GM11168 (cell line): Measurements from ENCODE around the gene IYD.

Experiments
- in situ Hi-C: fragments of 300-500 bp; cut with MboI; formaldehyde crosslinking; loops from one replicate; pipeline ENCODE4 v1.12.0; 2022; ENCODE audit warnings: low sequenced_read_pairs; ENCODE audit not compliant: unreplicated experiment

IYD gene

DNA sequence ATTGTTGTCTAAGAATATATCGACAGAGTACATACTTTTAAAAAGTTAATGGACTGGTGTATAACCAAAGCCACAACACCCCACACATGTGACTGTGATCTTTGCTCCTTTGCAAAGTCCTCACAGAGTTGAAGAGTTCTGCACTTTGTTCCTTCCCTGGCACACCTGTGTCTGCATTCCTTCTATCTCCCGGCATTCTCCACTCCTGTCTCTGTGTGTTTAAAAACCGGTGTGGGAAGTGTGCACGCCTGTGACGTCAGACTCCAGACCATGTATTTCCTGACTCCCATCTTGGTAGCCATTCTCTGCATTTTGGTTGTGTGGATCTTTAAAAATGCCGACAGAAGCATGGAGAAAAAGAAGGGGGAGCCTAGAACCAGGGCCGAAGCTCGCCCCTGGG lies at the start of gene IYD:
IYD (plus strand) TSS at position 251 of the 400 bp plus-strand sequence; CDS start at position 271, 20 bp downstream.
- in situ Hi-C loops: no loop called here

DNA sequence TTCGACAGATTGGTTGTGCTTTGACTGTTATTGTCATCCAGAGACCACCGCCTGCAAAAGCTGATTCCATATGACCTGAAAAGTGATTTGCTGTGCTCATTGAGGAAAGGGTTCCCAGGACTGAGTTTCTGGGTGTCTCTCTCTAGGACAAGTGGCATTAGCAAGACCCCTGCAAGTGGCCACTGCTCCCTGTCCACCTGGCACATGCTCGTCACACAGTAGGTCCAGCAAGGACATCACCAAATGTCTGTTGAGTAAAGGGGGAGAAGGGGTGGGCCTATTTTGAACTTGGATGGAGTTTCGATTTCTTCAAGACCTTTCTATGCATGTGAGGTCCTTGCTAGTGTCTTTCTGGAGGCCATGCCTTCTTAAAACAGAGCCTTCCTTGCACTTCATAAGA lies 48.9 kb upstream of the IYD start:
- in situ Hi-C loops: no loop called here

- in situ Hi-C loops: no loop called here
Measured at GRCh38 chr6:150320442-150320841, 48.4 kb upstream of the IYD start.

DNA sequence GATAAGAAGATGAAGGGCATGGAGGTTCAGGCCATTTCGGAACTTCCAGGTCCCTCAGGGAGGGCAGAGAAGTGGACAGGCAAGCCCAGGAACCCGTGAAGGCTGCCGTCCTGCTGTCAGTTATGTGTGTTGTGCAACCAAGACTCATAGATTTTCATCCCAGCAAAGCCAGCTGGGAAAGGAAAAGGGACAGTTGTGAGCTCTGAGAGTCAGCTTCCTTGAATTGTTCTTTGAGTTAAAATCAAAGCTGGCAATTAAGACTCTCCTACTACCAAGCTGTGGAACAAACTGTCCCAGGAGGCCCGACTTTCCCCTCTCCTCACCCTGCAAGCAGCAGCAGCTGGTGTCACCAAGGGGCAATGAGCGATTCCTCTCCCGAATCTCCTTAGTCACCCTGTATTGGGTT lies 46.3 kb upstream of the IYD start:
- in situ Hi-C loops: no loop called here

DNA sequence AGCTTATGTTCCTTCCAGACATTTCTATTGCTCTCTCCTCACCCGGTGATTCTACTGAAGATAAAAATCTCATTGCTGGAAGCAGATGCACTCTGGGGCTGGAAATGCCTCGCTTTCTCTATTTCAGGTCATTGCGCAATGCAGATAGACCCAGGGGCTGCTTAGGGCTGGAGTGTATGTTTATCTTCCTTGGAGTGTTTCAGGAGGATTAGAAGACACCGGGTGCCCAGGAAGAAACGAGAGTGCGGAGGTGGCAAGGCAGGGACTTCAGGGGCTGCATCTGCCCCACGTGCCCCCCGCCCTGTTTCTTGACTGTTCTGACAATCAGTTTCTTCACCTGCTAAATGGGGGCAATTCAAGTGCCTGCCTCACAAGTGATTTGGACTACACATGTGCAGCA lies 45.6 kb upstream of the IYD start:
- in situ Hi-C loops: no loop called here

GRCh38 chr6:150324044-150324443 lies 44.8 kb upstream of the IYD start:
- in situ Hi-C loops: no loop called here

GRCh38 chr6:150325066-150325772 lies 43.6 kb upstream of the IYD start:
- in situ Hi-C loops: no loop called here

DNA sequence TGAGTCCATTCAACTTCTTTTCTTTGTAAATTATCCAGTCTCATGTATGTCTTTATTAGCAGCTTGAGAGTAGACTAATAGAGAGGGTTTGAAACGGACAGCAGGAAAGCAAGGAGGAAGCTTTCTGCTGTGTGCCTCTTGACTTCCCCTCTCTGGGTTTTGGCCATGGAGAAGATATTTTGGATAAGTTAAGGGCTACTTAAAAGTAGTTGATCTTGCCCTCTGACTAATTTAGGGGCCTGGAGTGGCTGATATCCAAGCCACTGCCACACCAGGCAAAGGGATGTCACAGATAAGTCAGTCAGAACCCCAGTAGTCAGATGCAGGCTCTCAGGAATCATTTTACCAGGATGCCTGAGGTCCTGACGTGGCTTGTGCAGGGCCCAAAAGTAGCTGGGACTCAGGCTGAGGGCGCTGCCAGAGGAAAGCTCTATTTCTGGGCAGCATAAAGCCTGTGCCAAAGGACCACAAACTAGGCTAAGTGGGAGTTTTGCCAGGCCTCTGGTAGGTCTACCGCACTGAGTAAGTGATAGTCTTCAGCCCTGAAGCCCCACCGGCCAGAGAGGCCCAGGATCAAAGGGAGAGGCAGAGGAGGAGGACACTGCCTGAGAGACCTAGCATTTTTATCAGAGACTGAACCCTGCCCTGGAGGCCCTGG lies 41.6 kb upstream of the IYD start:
- in situ Hi-C loops: no loop called here

- in situ Hi-C loops: no loop called here
Measured at GRCh38 chr6:150328744-150329405, 39.9 kb upstream of the IYD start.

DNA sequence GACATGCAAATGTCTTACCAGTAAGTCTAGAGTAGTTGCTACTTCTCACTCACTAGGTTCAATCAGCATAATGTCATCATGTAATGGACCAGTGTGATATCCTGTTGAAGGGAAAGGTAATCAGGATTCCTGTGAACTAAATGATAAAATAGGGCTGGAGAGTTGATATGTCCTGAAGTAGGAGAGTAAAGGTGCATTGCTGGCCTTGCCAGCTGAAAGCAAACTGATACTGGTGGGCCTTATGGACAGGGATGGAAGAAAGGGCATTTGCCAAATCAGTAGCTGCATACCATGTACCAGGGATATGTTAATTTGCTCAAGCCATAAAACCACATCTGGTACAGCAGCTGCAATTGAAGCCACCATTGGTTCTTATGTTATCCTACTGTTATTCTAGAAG lies 37.5 kb upstream of the IYD start:
- in situ Hi-C loops: loop anchor here (10.0 kb wide), 1 partner anchor 247 kb away; no protein-coding TSS in a partner anchor

- in situ Hi-C loops: loop anchor here (10.0 kb wide), 1 partner anchor 248 kb away; no protein-coding TSS in a partner anchor
Measured at GRCh38 chr6:150332939-150333584, 35.8 kb upstream of the IYD start.

DNA sequence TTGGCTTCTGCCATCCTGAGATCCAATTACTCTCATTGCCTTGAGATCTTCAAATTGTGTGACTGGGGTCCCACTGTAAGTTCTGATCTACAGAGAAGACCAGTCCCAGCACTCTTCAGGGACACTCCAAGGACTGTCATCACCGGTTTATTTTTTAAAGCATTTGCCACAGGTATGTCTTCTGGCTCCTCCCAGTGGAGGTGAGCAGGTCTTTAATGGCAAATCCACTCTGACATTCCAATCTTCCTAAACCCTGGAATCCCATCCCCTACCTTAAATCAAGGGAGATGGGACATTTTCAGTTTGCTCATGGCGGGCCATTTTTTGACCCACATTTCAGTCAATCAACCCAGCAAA lies 35.2 kb upstream of the IYD start:
- in situ Hi-C loops: loop anchor here (10.0 kb wide), 1 partner anchor 249 kb away; no protein-coding TSS in a partner anchor

GRCh38 chr6:150334790-150335783 lies 33.7 kb upstream of the IYD start:
- in situ Hi-C loops: loop anchor here (10.0 kb wide), 1 partner anchor 250 kb away; no protein-coding TSS in a partner anchor

DNA sequence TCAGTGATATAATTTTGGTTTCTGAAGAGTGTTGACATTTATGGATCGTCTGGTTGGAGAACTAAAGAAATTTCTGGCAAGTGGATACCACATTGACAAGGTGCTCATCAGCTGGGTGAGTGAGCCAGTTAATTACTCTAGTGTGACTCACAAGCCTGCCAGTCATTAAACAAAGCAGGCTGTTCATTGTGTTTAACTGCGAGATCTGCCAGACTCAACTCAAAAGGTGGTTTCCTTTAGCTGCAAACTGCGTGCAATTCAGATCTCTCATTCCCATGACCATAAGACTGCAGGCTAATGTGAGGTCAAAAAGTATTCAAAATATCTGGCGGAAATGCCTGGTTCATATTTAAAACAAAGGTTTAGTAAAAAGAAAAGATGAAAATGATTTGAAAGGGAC lies 32.5 kb upstream of the IYD start:
- in situ Hi-C loops: loop anchor here (10.0 kb wide), 1 partner anchor 251 kb away; no protein-coding TSS in a partner anchor

DNA sequence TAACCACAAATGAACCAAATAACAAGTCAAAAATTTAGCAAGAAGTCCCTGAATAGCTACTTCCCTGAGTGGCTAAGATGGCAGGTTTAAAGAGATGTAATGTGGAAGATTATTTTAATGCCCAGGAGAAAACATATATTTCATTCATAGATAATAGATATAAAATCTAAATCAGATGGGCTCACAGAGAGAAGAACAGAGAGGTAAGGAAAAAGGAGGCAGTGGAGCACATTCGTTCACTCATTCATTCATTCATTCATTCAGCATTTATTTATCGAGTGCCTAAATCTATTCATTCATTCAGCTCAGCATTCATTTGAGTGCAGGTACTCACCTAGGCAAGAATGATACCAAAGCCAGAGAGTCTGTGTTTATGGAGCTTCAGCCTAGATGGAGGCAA lies 32.1 kb upstream of the IYD start:
- in situ Hi-C loops: loop anchor here (10.0 kb wide), 1 partner anchor 252 kb away; no protein-coding TSS in a partner anchor

DNA sequence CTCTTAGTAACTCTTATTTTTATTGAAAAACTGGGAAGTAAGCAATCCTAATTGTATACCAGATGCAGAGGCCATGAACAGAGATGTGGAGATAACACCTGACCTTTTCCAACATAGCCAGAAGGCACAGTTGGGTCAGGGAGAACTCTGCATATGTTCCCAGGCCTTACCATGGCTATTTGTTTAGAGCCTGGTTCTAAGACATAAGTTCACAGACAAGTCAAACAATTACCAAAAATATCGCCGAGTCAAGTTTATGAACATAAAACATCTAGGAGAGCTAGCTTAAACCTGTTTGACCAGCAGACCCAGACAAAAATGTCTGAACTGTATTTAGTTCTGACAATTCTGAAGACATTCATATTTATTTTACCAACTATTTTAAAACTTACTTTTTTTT lies 26.7 kb upstream of the IYD start:
- in situ Hi-C loops: no loop called here

- in situ Hi-C loops: no loop called here
Measured at GRCh38 chr6:150343434-150343833, 25.4 kb upstream of the IYD start.

GRCh38 chr6:150345781-150346180 lies 23.0 kb upstream of the IYD start:
- in situ Hi-C loops: no loop called here

GRCh38 chr6:150346346-150346745 lies 22.5 kb upstream of the IYD start:
- in situ Hi-C loops: no loop called here
